Tibial nerve (tissue), 4 donors: ENCODE results near the gene IRS1. TPM values are rescaled to one million over a fixed set of nuclear protein-coding genes. Genes with fewer than 3 reads are reported as not detected.

ENCODE experiments used
- DNase-seq, 2 donors: peaks; one replicate each; pipeline ENCODE4 v3.0.0-alpha.2; 2019; ENCODE audit warnings: low spot score in 2 of 2
- H3K27ac ChIP-seq, 4 donors: fragments of 200-600 bp; sonication (generic) in 3 of 4; one replicate each; pipeline ENCODE4 v1.5.1; 2017 to 2019; ENCODE audit warnings: mild to moderate bottlenecking in 1 of 4
- H3K27me3 ChIP-seq, 2 donors: fragments of 200-600 bp; sonication (generic) in 1 of 2; one replicate each; pipeline versions ENCODE4 v1.5.1 to v1.6.0; 2017 to 2019
- H3K36me3 ChIP-seq, 3 donors: fragments of 200-600 bp; sonication (generic); one replicate each; pipeline ENCODE4 v1.5.1; 2018 to 2019
- H3K4me1 ChIP-seq, 4 donors: fragments of 200-600 bp; sonication (generic) in 3 of 4; one replicate each; pipeline ENCODE4 v1.5.1; 2017 to 2019
- H3K4me3 ChIP-seq, 4 donors: fragments of 200-600 bp; sonication (generic) in 3 of 4; one replicate each; pipeline ENCODE4 v1.5.1; 2017 to 2019; ENCODE audit warnings: mild to moderate bottlenecking in 1 of 4, moderate library complexity in 1 of 4
- H3K9me3 ChIP-seq, 4 donors: fragments of 200-600 bp; sonication (generic) in 3 of 4; one replicate each; pipeline ENCODE4 v1.5.1; 2017 to 2019
- EP300 ChIP-seq, 2 donors: sonication (generic); formaldehyde crosslinking; IDR thresholded peaks; one replicate each; pipeline ENCODE4 v1.6.1; 2017; ENCODE audit warnings: antibody characterized with exemption in 2 of 2, mild to moderate bottlenecking in 1 of 2
- POLR2A ChIP-seq, 2 donors: fragments of 450-650 bp; IDR thresholded peaks; one replicate each; pipeline ENCODE4 v1.6.1; 2017; ENCODE audit warnings: antibody characterized with exemption in 2 of 2, mild to moderate bottlenecking in 2 of 2, moderate library complexity in 2 of 2
- WGBS, 2 donors: methylation state at CpG; one replicate each; pipeline ENCODE4 v1.1.5; 2018; 5-methylcytosine and 5-hydroxymethylcytosine counted together
- total RNA-seq, 4 donors: library from RNA; depleted of rRNA; stranded (reverse); fragments of >200 nt; gene quantifications; one replicate each; pipeline ENCODE4 v1.1.0, GENCODE V29; 2016
- TF ChIP-seq, protein P1 (sequence below), 5 experiments: fragments of 200-600 bp in 3 of 5; fragments of 450-650 bp in 2 of 5; sonication (generic) in 3 of 5; IDR thresholded peaks; one replicate each; pipeline ENCODE4 v1.5.1; 2016 to 2019; ENCODE audit warnings: antibody characterized with exemption in 5 of 5, mild to moderate bottlenecking in 3 of 5, moderate library complexity in 2 of 5

Gene IRS1
- total RNA-seq, 4 donors from 2014 or later: 9.4 to 11.7 (median 11.2) TPM

DNA sequence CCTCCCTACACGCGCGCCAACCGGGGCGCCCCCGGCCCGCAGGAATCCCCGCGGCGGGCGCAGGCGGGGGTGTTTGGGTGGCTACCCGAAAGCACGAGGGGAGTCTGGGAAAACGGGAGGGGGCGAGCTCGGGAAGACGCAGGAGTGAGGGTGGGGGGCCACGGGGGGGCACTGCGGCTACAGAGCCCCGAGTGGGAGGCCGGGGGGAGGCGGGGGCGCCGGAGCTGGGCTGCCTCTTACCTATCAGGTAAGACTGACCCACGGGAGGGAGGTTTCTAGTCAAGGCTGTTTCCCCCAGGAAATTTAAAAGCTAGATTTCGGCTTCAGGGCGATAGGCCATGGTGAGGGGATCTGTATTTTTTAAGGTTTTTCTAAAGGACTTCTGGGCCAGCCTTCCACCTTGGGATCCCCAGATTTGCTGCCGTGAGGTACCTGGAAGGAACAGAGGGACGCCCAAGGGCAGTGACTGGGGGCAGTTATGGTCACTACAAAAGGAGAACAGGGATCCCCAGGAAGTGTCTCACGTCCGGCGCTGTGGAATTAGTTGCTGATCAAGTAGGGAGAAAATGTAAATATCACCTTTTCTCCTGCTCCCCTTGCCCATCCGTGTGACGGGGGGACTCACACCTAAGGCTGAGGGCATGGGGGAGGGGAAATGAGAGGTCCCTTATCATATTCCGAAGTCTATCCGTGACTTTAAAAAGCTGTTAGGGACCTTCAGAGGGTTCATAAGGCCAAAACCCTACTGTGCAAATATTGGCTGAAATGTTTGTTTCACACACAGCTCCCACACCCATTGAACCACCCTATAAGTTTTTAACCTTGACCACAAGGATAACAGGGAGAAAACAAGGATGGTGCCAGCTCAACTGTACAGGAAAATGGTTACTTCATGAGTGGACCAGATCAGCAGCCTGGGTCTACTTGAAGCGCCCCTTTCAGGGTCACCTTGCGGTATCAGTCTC is 638 bp upstream of the IRS1 start:
- no peaks in the 10 kb centered on the region for H3K27me3 ChIP-seq
- 9 to 15% methylated on average over 15 to 39 of the region's 39 CpGs for WGBS, 2 donors
- H3K9me3 ChIP-seq: no peaks in the 10 kb centered on the region
- peak in 1 of 2 donors; percentile 16 for DNase-seq
- peak overlapping the region; percentile 67 to 93 (median 84) for H3K4me3 ChIP-seq
- no peak for TF ChIP-seq EP300 (IDR thresholded peaks at IDR 0.05)
- TF ChIP-seq POLR2A (IDR thresholded peaks at IDR 0.05): no peak
- TF ChIP-seq, protein P1, sequence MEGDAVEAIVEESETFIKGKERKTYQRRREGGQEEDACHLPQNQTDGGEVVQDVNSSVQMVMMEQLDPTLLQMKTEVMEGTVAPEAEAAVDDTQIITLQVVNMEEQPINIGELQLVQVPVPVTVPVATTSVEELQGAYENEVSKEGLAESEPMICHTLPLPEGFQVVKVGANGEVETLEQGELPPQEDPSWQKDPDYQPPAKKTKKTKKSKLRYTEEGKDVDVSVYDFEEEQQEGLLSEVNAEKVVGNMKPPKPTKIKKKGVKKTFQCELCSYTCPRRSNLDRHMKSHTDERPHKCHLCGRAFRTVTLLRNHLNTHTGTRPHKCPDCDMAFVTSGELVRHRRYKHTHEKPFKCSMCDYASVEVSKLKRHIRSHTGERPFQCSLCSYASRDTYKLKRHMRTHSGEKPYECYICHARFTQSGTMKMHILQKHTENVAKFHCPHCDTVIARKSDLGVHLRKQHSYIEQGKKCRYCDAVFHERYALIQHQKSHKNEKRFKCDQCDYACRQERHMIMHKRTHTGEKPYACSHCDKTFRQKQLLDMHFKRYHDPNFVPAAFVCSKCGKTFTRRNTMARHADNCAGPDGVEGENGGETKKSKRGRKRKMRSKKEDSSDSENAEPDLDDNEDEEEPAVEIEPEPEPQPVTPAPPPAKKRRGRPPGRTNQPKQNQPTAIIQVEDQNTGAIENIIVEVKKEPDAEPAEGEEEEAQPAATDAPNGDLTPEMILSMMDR (IDR thresholded peaks at IDR 0.05): no peak
- peaks cover 0 to 23% (median 0%) of the 10 kb centered on the region in 3 donors for H3K36me3 ChIP-seq
- peak overlapping the region; percentile 78 to 94 (median 86) for H3K27ac ChIP-seq
- peaks cover 0 to 62% (median 21%) of the 10 kb centered on the region in 4 donors for H3K4me1 ChIP-seq

DNA sequence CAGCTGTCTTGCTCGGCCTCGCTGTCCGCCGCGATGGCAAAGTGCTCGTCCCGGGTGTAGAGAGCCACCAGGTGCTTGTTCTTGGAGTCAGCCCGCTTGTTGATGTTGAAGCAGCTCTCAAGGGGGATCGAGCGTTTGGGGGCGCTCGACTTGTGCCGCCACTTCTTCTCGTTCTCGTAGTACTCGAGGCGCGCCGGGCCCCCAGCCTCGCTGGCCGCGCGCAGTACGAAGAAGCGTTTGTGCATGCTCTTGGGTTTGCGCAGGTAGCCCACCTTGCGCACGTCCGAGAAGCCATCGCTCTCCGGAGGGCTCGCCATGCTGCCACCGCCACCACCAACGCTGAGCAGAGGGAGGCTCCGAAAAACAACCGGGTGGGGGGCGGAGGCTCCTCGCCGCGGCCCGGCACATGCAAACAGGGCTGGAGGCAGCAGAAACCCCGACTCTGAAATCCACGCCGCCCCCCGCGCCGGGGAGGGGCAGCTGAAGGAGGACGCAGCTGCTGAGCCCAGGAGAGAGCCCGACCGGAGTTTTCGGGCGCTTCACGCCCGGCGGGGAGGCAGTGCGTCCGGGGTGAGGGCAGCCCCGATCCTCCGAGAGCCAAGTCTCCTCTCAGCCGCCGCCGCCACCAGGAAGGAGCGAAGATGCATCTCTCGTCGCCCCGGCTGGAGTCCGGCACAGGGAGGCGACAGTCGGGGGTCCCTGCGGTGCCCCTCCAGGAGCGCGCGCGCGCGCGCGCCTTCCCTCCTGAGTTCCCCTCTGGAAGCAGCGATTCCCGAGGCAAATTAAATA is 1.0 kb downstream of the IRS1 start:
- no peak for DNase-seq
- TF ChIP-seq, protein P1 (IDR thresholded peaks at IDR 0.05): peak in 2 of 5 experiments; percentile 3 to 5
- TF ChIP-seq POLR2A (IDR thresholded peaks at IDR 0.05) (no peak), EP300 (IDR thresholded peaks at IDR 0.05) (peak in 1 of 2 donors; percentile 2)
- peaks cover 0 to 23% (median 0%) of the 10 kb centered on the region in 3 donors for H3K36me3 ChIP-seq
- no peaks in the 10 kb centered on the region for H3K9me3 ChIP-seq
- 1 to 3% methylated on average over 29 to 48 of the region's 80 CpGs for WGBS, 2 donors
- peak overlapping the region; percentile 78 to 94 (median 84) for H3K27ac ChIP-seq
- H3K27me3 ChIP-seq: no peaks in the 10 kb centered on the region
- peaks cover 0 to 77% (median 24%) of the 10 kb centered on the region in 4 donors for H3K4me1 ChIP-seq
- H3K4me3 ChIP-seq: peak overlapping the region; percentile 67 to 93 (median 84)

- peak overlapping the region; percentile 78 to 94 (median 84) for H3K27ac ChIP-seq
- H3K4me3 ChIP-seq: peak overlapping the region; percentile 67 to 93 (median 84)
- TF ChIP-seq POLR2A (IDR thresholded peaks at IDR 0.05) (no peak), EP300 (IDR thresholded peaks at IDR 0.05) (no peak)
- TF ChIP-seq, protein P1 (IDR thresholded peaks at IDR 0.05): no peak
- H3K27me3 ChIP-seq: no peaks in the 10 kb centered on the region
- 70 to 74% methylated on average over 21 to 23 of the region's 23 CpGs for WGBS, 2 donors
- H3K4me1 ChIP-seq: peaks cover 0 to 83% (median 27%) of the 10 kb centered on the region in 4 donors
- H3K36me3 ChIP-seq: peaks cover 0 to 23% (median 0%) of the 10 kb centered on the region in 3 donors
- H3K9me3 ChIP-seq: no peaks in the 10 kb centered on the region
- DNase-seq: no peak
Measured at GRCh38 chr2:226797989-226798421, 1.6 kb downstream of the IRS1 start.

DNA sequence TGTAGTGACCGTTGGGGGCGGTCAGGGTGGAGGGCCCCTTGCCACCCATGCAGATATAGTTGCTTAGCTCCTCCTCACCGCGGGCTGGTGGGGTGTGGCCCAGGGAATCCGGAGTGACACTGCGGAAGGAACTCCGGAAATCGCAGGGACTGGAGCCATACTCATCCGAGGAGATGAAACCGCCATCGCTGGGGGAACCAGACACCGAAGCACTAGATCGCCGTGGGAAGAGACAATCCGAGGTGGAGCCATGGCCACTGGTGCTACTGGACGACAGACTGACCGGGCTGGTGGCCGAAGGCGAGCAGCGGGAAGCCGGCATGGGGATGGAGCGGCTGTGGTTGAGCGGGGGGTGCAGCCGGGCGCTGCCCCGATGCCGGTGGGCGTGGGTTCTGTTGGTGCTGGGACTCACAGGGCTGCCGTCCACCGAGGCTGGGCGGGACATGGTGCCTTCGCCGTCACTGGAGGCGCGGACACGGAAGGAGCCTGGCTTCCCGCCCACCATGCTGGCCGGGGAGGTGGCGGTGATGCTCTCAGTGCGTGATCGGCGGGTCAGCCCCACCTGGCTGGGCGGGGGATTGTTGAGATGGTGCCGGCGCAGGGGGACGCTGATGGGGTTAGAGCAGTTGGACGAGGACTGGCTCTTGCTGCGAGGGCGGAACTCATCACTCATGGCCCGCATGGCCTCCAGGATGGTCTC is 2.2 kb downstream of the IRS1 start:
- H3K27ac ChIP-seq: peak overlapping the region in 3 of 4 donors; percentile 29 to 99 (median 81)
- DNase-seq: no peak
- no peaks in the 10 kb centered on the region for H3K9me3 ChIP-seq
- peaks cover 0 to 23% (median 0%) of the 10 kb centered on the region in 3 donors for H3K36me3 ChIP-seq
- WGBS, 2 donors: 96 to 99% methylated on average over 48 to 49 of the region's 50 CpGs
- TF ChIP-seq EP300 (IDR thresholded peaks at IDR 0.05) (no peak), POLR2A (IDR thresholded peaks at IDR 0.05) (no peak)
- TF ChIP-seq, protein P1 (IDR thresholded peaks at IDR 0.05): no peak
- H3K27me3 ChIP-seq: no peaks in the 10 kb centered on the region
- peak overlapping the region in 1 of 4 donors; percentile 67 for H3K4me3 ChIP-seq
- peaks cover 0 to 86% (median 33%) of the 10 kb centered on the region in 4 donors for H3K4me1 ChIP-seq
